EH (cell line): Measurements from ENCODE around the gene ORAI1.
"Not testable (repeated sequence)": the region's sequence is repeated elsewhere in the genome, so short reads cannot be mapped to it uniquely, and the experiment has no call there.

Source experiments
- DNase-seq: peaks from one replicate; pipeline ENCODE4 v3.0.0-alpha.2; 2015; ENCODE audit warnings: low read depth

Gene ORAI1

GRCh38 chr12:121603581-121603980 is 22.7 kb upstream of the ORAI1 start:
- no peak for DNase-seq

DNA sequence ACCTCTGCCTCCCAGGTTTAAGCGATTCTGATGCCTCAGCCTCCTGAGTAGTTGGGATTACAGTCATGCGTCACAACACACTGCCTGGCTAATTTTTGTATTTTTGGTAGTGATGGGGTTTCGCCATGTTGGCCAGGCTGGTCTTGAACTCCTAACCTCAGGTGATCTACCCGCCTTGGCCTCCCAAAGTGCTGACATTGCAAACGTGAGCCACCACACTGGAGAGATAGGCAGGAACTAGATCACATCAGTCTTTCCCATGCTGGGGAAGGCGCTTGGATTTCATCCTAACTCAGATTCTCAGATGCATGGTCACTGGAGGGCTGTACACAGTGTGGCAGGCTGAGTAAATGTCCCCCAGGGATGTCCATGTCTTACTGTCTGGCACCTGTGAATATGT is 18.0 kb upstream of the ORAI1 start:
- no peak for DNase-seq

DNA sequence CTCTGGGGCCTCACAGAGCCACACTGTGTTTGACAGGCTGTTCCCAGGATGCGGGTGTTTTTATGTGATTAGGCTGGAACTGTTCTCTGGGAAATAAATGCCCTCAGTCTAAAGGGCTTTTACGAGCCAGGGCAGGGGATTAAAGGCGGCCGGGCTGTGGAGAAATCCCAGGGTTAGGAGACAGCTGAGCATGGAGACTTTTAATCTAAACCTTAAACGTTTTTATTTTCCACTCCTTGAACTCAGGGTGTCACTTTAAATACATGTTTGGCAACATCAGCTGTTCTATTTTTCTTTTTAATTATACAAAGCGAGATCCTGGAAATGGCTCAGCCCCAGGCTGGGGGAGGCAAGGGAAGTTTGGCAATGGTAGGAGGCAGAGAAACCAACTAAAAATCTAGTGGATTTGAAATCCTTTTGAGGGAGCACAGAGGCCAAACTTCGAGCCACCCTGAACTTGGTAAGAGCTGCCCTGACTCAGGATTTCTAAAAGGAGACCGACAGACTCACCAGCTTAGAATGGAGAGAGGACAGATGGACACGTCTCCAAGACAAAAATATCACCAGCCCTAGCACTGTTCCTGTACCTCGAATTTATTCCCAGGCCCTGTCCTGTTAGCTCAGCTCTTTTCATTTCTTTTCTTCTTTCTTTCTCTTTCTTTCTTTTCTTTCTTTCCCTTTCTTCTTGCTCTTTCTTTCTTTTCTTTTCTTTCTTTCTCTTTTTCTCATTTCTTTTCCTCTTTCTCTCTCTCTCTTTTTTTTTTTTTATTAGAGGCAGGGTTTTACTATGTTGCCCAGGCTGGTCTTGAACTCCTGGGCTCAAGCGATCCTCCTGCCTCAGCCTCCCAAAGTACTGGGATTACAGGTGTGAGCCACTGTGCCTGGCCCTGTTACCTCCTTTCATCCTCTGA is 15.8 kb upstream of the ORAI1 start:
- DNase-seq: peak; percentile 57

- DNase-seq: no peak
Observed at GRCh38 chr12:121611306-121611705, 15.0 kb upstream of the ORAI1 start.

GRCh38 chr12:121613462-121613861 is 12.9 kb upstream of the ORAI1 start:
- no peak for DNase-seq

DNA sequence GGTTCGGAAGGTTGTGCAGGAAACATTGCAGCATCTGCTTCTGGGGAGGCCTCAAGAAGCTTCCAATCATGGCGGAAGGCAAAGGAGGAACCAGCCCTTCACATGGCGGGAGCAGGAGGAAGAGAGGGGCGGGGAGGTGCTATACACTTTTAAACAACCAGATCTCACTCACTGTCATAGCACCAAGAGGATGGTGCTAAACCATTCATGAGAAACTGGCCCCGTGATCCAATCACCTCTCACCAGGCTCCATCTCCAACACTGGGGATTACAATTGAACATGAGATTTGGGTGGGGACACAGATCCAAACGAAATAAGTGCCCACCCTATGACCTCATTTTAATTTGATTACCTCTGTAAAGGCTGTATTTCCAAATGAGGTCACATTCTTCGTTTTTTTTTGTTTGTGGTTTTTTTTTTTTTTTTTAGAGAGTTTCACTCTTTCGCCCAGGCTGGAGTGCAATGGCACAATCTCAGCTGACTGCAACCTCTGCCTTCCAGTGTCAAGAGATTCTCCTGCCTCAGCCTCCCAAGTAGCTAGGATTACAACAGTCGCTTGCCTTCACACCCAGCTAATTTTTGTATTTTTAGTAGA is 11.4 kb upstream of the ORAI1 start:
- DNase-seq: no peak

DNA sequence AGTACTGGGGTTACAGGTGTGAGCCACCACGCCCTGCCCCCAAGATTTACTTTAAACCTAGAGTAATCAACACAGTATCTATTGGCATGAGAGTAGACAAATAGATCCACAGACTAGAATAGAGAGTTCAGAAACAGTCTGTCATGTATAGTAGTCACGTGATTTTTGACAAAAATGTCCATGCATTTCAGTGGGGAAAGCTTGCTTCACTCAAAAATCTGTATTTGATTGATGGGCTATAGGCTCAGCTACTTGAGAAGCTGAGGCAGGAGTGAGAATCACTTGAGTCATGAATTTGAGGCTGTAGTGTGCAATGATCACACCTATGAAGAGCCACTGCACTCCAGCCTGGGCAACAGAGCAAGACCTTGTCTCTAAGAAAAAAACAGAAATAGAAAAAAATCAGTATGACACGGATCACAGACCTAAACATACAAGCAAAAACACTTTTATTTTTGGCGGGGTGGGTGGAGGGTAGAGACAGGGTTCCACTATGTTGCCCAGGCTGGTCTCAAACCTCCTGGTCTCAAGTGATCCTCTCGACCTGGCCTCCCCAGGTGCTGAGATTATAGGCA is 7.6 kb upstream of the ORAI1 start:
- DNase-seq: no peak

DNA sequence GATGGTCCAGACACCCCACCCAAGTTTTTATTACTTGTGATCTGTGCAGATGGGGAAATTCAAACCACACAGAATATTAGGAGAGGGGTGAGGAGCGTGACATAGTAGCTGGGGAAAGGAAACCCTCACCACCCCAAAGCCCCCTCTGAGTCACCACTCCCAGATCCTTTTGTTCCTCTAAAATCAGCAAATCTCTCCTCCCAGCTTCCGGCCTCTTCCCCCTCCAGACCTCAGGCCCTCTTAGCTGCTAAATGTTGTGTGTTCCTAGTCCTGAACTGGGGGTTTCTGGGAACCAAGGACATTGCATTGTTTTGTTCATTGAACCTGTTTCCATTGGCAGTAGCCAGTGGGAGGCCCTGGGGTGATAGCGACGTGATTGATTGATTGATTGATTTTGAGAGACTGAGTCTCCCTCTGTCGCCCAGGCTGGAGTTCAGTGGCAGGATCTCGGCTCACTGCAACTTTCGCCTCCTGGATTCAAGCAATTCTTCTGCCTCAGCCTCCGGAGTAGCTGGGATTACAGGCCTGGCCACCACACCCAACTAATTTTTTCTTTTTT is 5.9 kb upstream of the ORAI1 start:
- DNase-seq: no peak

DNA sequence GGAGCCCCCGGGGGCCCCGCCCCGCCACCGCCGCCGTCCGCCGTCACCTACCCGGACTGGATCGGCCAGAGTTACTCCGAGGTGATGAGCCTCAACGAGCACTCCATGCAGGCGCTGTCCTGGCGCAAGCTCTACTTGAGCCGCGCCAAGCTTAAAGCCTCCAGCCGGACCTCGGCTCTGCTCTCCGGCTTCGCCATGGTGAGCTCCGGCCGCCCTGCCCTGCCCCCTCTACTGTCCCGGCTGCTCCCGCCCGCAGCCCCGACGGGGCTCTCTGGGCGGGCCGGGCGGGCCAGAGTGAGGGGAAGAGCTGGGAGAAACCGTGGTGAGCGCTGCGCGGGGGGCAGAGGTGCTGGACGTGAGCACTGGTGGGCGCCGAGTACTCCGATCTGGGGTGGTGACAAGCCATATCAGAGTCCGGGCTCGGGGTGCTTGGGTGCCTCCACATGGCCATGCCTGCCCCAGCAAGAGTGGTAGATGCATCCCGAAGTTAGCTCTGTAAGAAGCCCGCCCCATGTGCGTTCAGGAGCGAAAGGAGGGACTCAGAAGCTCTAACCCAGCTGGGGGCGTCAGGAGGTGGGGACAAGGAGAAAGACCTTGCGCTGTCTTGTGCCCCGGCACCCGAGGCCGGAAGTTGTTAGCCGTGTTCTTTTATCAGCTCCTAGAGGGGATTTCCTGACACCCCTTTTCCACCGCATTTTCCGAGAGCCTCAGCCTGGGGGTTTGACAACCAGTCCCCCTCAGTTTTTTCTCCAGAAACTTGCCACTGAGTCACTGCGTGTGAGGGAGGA is 717 bp downstream of the ORAI1 start:
- DNase-seq: peak; percentile 78

GRCh38 chr12:121628037-121628436 is 1.7 kb downstream of the ORAI1 start:
- DNase-seq: peak; percentile 41

DNA sequence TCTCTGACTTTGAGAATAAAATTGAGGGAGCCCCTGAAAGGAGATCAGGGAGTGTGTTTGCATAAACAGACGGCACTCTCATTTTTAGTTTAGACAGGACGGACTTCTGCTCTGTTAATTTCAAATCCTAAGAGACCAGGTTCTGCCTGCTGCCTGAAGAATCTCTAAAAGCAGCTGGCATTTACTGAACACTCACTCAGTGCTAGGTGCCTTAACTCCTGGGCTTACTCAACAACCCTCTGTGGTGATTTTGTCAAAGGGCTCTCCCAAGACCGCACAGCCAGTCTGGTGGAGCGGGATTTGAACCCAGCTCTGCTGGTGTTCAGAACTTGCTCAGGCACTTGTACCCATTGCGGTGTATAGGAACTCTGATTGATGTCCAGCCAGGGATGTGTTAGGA is 2.2 kb downstream of the ORAI1 start:
- no peak for DNase-seq

GRCh38 chr12:121630791-121631355 is 4.5 kb downstream of the ORAI1 start:
- no peak for DNase-seq

GRCh38 chr12:121632069-121632970 is 6.0 kb downstream of the ORAI1 start:
- peak; percentile 44 for DNase-seq

DNA sequence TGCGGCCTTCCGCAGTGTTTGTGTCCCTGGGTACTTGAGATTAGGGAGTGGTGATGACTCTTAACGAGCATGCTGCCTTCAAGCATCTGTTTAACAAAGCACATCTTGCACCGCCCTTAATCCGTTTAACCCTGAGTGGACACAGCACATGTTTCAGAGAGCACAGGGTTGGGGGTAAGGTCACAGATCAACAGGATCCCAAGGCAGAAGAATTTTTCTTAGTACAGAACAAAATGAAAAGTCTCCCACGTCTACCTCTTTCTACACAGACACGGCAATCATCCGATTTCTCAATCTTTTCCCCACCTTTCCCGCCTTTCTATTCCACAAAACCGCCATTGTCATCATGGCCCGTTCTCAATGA is 7.5 kb downstream of the ORAI1 start:
- DNase-seq: not testable (repeated sequence)

DNA sequence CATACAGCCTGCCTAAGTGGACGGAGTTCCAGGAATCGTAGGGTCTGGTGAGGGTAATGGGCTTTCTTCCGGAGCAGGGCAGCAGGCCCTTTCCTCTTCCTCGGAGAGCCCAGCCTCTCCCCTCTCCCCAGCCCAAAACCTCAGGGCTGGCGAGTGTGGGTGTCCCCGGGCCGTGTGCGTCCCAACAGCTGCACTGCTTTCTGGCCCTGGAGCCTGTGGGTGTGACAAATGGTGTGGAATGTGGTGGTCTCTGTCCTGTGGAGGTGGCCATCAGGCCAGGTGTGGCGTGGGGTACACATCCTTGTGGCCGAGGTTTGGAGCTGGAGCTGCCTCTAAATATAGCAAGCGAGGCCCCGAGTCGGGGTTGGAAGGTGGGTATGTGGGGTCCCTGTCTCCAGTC is 8.5 kb downstream of the ORAI1 start:
- no peak for DNase-seq

DNA sequence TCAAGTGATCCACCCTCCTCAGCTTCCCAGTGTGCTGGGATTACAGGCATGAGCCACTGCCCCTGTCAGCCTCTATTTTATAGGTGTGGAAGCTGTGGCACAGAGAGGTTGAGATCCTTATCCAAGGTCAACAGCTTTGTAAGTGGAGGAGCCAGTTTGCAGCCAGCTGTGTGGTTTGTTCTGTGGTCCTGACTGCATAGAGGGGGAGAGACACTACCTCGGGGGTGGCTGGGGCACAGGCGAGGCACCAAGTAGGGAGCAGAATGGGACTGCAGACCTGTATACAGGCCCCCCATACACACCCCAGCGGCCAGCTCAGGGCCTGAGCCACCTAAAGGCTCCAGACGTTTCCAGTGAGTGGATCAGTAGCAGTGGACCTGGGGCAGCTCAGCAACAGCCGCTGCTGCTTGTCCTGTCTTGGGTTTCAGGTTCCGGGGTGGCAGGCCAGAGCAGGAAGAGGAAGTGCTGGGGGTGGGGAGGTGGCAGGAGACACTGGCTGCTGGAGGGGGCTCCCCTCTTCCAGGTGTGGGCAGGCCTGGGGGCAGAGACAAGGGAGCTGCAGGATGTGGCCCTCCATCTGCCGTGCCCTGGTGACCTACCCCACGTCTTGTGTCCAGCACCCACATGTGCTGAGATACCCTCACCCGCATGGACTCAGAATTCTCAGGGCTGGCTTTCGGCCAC is 11.0 kb downstream of the ORAI1 start:
- no peak for DNase-seq

DNA sequence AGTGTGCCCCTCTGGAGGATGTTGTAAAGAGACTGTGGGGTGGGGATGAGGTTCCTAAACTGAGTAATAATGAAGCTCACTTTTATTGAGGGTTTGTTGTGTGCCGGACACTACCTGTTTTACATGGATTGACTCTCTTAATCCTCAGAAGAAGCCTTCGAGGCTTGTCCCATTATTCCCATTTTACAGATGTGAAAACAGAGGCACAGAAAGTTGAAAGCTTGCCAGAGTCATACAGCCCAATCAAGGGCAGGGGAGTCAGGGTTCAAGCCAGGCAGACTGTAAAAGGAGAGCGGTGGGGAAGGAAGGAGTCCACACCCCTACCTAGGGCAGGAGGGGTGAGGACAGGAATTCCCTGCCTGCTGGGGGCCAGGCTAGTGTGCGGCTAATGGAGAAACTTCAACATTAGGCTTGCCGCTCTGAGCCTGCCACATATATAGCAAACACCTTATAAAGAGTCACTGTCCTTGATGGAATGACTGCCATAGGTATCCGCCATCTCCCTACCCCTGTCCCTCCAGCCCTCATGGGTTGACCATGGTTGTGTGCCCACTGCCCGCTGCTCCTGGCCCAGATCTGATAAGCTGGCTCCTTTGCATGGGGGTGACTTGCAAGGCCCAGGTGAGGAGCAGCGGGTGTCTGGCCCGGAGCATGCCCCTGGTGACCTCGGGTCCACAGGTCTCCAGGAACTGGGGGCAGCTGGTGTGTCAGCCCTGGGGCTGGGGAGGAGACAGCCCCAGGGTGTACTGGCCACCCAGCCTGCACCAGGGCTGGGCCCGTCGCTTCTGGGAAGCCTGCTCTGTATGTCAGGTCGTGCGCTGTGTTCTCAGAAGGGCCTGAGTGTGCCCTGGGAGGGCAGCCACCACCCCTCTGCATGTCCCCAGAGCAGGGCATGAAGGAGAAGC is 12.2 kb downstream of the ORAI1 start:
- DNase-seq: no peak

DNA sequence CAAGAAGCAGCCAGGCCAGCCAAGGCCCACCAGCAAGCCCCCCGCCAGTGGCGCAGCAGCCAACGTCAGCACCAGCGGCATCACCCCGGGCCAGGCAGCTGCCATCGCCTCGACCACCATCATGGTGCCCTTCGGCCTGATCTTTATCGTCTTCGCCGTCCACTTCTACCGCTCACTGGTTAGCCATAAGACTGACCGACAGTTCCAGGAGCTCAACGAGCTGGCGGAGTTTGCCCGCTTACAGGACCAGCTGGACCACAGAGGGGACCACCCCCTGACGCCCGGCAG is 15.0 kb downstream of the ORAI1 start:
- no peak for DNase-seq

GRCh38 chr12:121648458-121649028 is 22.2 kb downstream of the ORAI1 start:
- no peak for DNase-seq
